GM21619 (cell line): ENCODE data around the gene PADI6.
A peak's percentile ranks its signal among the peaks of the same experiment; 100 is the strongest.

ENCODE experiments used
- ATAC-seq: cut with Tn5 transposase; IDR thresholded peaks from one replicate; pipeline ENCODE4 v1.9.1; 2021; ENCODE audit not compliant: unreplicated experiment

The PADI6 gene

GRCh38 chr1:17433261-17433660 lies 61.3 kb downstream of the PADI6 start:
- ATAC-seq: no peak

- no peak for ATAC-seq
These were observed 62.0 kb downstream of the PADI6 start for GRCh38 chr1:17434016-17434415.

- ATAC-seq: no peak
These were observed 62.6 kb downstream of the PADI6 start for GRCh38 chr1:17434601-17435000.

- no peak for ATAC-seq
These were observed 64.6 kb downstream of the PADI6 start for GRCh38 chr1:17436380-17437174.

- no peak for ATAC-seq
These were observed 65.2 kb downstream of the PADI6 start for GRCh38 chr1:17437260-17437579.

- ATAC-seq: peak; percentile 27
These were observed 65.8 kb downstream of the PADI6 start for GRCh38 chr1:17437580-17438317.

GRCh38 chr1:17438318-17439249 lies 66.6 kb downstream of the PADI6 start:
- ATAC-seq: peak; percentile 41

- ATAC-seq: no peak
These were observed 67.5 kb downstream of the PADI6 start, which contains the start of gene RCC2 for GRCh38 chr1:17439250-17440073. RCC2 (minus strand) TSS chr1:17439677; CDS start chr1:17438514, 1,163 bp downstream.

- no peak for ATAC-seq
These were observed 68.3 kb downstream of the PADI6 start for GRCh38 chr1:17440074-17440826.

- no peak for ATAC-seq
These were observed 68.8 kb downstream of the PADI6 start for GRCh38 chr1:17440827-17441168.

GRCh38 chr1:17441265-17441992 lies 69.4 kb downstream of the PADI6 start:
- no peak for ATAC-seq

- ATAC-seq: no peak
These were observed 70.0 kb downstream of the PADI6 start for GRCh38 chr1:17441993-17442357.

GRCh38 chr1:17442841-17443240 lies 70.8 kb downstream of the PADI6 start:
- no peak for ATAC-seq

GRCh38 chr1:17447501-17447992 lies 75.6 kb downstream of the PADI6 start:
- no peak for ATAC-seq
